Glomerular visceral epithelial cell (primary cell): ENCODE measurements around the gene CA5B.
"Not testable (repeated sequence)": the region's sequence is repeated elsewhere in the genome, so short reads cannot be mapped to it uniquely, and the experiment has no call there.

Source experiments
- DNase-seq: peaks from one replicate; pipeline ENCODE4 v3.0.0-alpha.2; 2016; ENCODE audit errors: extremely low spot score

Gene CA5B

GRCh38 chrX:15747626-15748173 is 9.6 kb downstream of the CA5B start:
- no peak for DNase-seq

GRCh38 chrX:15748841-15749240 is 10.8 kb downstream of the CA5B start:
- no peak for DNase-seq

- no peak for DNase-seq
Measured at GRCh38 chrX:15749642-15750610, 11.9 kb downstream of the CA5B start.

GRCh38 chrX:15750611-15751154 is 12.6 kb downstream of the CA5B start:
- no peak for DNase-seq

GRCh38 chrX:15751155-15751819 is 13.2 kb downstream of the CA5B start:
- no peak for DNase-seq

- DNase-seq, result no peak
Measured at GRCh38 chrX:15755091-15755490, 17.0 kb downstream of the CA5B start.

- no peak for DNase-seq
Measured at GRCh38 chrX:15758140-15758539, 20.1 kb downstream of the CA5B start.

GRCh38 chrX:15759886-15760285 is 21.8 kb downstream of the CA5B start:
- not testable (repeated sequence) for DNase-seq

GRCh38 chrX:15761564-15762191 is 23.6 kb downstream of the CA5B start:
- DNase-seq, result peak; percentile 21

GRCh38 chrX:15769300-15769954 is 31.4 kb downstream of the CA5B start:
- DNase-seq, result no peak

- no peak for DNase-seq
Measured at GRCh38 chrX:15781961-15782699, 44.1 kb downstream of the CA5B start.

GRCh38 chrX:15785176-15785750 is 47.2 kb downstream of the CA5B start:
- DNase-seq, result no peak

- DNase-seq, result no peak
Measured at GRCh38 chrX:15786915-15787314, 48.8 kb downstream of the CA5B start.

- DNase-seq, result peak; percentile 73
Measured at GRCh38 chrX:15789979-15790768, 52.1 kb downstream of the CA5B start, which contains the start of gene ZRSR2. Gene ZRSR2 (plus strand): TSS chrX:15790484. CDS start chrX:15790496, 12 bp downstream.

- peak; percentile 0 for DNase-seq
Measured at GRCh38 chrX:15790769-15791290, 52.8 kb downstream of the CA5B start.

GRCh38 chrX:15797707-15798106 is 59.6 kb downstream of the CA5B start:
- no peak for DNase-seq

- no peak for DNase-seq
Measured at GRCh38 chrX:15804563-15804962, 66.5 kb downstream of the CA5B start.

GRCh38 chrX:15808254-15808653 is 70.2 kb downstream of the CA5B start:
- no peak for DNase-seq
